ENCODE data around the gene DHCR24. TPM values are rescaled to one million over a fixed set of nuclear protein-coding genes. Genes with fewer than 3 reads are reported as not detected.

Gene DHCR24
- total and polyA plus RNA-seq, 2 donors (not counting 1 experiment from before 2014, with no cell fraction given), result 5.2 to 13.3 TPM

DNA sequence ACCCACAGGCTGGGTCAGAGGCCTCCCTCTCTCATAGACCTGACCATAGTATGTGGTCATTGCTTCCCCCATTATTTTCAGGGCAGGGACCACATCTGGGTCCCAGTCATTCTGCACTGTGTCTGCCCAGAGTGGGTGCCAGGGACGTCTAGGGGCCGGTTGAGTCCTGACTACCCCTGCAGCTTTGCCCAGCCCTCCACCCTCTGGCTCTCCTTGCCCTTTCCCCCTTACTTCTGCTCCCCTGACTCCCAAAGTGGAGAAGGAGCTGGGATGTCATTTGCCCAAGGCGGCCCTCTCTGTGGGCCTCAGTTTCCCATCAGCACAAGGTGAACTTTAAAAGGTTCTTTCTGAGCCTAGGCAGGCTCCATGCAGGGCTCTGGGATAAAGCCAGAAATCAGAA lies 81.5 kb downstream of the DHCR24 start:
- no peak overlapping the region for H3K27ac Mint-ChIP-seq
- Histone ChIP-seq H3K4me2 (replicated peaks; ENCODE audit: low read depth, low read length, poor library complexity, severe bottlenecking) (no peak overlapping the region), H2AFZ (ENCODE audit: insufficient read depth, low read depth, low read length, poor library complexity, severe bottlenecking) (no peak overlapping the region), H3K9me3 (ENCODE audit: control extremely low read depth in 1 of 3, control insufficient read depth in 2 of 3, insufficient read depth in 1 of 3, low read length in 2 of 3) (no peaks in the 10 kb centered on the region), H3K4me1 (ENCODE audit: control insufficient read depth in 2 of 2, insufficient read depth in 2 of 2, low read length in 2 of 2) (peaks cover 8 to 10% of the 10 kb centered on the region in 2 donors), H3K27me3 (replicated peaks in 1 of 4; ENCODE audit: control extremely low read depth in 1 of 4, control insufficient read depth in 3 of 4, insufficient read depth in 4 of 4, low read length in 3 of 4) (no peaks in the 10 kb centered on the region), H3K27ac (ENCODE audit: low read length in 2 of 2) (no peak overlapping the region), H3K79me2 (ENCODE audit: control insufficient read depth, insufficient read depth, low read length) (no peaks in the 10 kb centered on the region), H3K9ac (ENCODE audit: low read length) (no peak overlapping the region), H3K4me3 (ENCODE audit: control extremely low read depth in 1 of 5, extremely low read depth in 1 of 5, insufficient read depth in 1 of 5, low read depth in 2 of 5, low read length in 4 of 5) (no peak overlapping the region), H4K20me1 (ENCODE audit: control insufficient read depth, insufficient read depth, low read length, poor library complexity, severe bottlenecking) (no peaks in the 10 kb centered on the region), H3K36me3 (replicated peaks in 1 of 2; ENCODE audit: control extremely low read depth in 1 of 2, control insufficient read depth in 1 of 2, extremely low read depth in 1 of 2, insufficient read depth in 2 of 2, low read length in 1 of 2) (no peaks in the 10 kb centered on the region)
- CTCF ChIA-PET, result no interaction called here
- DNase-seq, result no peak
- H3K9me3 Mint-ChIP-seq (ENCODE audit: insufficient read depth), result no peaks in the 10 kb centered on the region
- no peak overlapping the region for H3K4me3 Mint-ChIP-seq
- intact Hi-C loops (cut with micrococcal nuclease), result no loop called here
- POLR2A ChIA-PET, result no interaction called here
- WGBS (ENCODE audit: insufficient coverage), result no CpG with 5 or more reads among the region's 3 CpGs
- no peak for ATAC-seq (ENCODE audit: low read depth)
- peaks cover 11% of the 10 kb centered on the region for H3K4me1 Mint-ChIP-seq
- TF ChIP-seq EZH2 (IDR thresholded peaks at IDR 0.05; ENCODE audit: borderline replicate concordance, insufficient read depth, low read depth, low read length, poor library complexity, severe bottlenecking), result no peak
- TF ChIP-seq, protein P1, sequence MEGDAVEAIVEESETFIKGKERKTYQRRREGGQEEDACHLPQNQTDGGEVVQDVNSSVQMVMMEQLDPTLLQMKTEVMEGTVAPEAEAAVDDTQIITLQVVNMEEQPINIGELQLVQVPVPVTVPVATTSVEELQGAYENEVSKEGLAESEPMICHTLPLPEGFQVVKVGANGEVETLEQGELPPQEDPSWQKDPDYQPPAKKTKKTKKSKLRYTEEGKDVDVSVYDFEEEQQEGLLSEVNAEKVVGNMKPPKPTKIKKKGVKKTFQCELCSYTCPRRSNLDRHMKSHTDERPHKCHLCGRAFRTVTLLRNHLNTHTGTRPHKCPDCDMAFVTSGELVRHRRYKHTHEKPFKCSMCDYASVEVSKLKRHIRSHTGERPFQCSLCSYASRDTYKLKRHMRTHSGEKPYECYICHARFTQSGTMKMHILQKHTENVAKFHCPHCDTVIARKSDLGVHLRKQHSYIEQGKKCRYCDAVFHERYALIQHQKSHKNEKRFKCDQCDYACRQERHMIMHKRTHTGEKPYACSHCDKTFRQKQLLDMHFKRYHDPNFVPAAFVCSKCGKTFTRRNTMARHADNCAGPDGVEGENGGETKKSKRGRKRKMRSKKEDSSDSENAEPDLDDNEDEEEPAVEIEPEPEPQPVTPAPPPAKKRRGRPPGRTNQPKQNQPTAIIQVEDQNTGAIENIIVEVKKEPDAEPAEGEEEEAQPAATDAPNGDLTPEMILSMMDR (IDR thresholded peaks at IDR 0.05), result no peak
- H3K27me3 Mint-ChIP-seq, result no peaks in the 10 kb centered on the region

DNA sequence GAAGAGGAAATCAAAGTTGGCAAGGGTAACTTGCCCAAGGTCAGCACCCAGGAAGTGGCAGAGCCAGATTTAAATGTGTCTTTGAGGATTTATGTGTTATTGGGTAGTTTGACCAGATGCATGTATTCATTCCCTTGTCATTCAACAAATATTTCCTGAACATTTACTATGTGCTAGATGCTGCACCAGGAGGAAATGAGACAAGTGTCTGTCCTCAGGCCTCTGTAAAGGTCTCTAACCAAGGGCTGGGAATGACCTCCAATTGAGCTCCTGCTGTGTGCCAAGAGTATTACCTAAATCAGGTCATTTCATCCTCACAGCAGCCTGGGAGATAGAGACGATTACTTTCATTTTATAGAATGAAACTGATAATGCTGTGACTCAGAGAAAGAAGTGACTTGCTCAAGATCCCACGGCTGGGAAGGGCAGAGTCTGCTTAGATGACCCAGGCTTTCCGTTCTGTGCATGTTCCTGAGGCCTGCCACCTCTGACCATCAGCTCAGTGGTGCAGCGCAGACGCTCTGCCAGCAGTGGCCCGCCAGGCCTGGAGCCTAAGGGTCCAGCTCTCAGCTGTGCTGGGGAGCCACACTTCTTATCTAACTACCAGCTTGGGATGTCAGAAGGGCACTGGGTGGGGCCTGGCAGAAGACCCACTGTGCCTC lies 82.4 kb downstream of the DHCR24 start:
- no peaks in the 10 kb centered on the region for H3K9me3 ChIP-seq (ENCODE audit: control extremely low read depth in 1 of 3, control insufficient read depth in 2 of 3, insufficient read depth in 1 of 3, low read length in 2 of 3)
- Mint-ChIP-seq H3K4me3 (no peak overlapping the region), H3K9me3 (ENCODE audit: insufficient read depth) (no peaks in the 10 kb centered on the region), H3K27ac (no peak overlapping the region), H3K27me3 (no peaks in the 10 kb centered on the region), H3K4me1 (peaks cover 18% of the 10 kb centered on the region)
- H3K9ac ChIP-seq (ENCODE audit: low read length), result no peak overlapping the region
- WGBS (ENCODE audit: insufficient coverage), result 89% methylated on average over 6 of the region's 6 CpGs
- ChIA-PET CTCF (no interaction called here), POLR2A (no interaction called here)
- ATAC-seq (ENCODE audit: low read depth) (no peak), DNase-seq (no peak)
- intact Hi-C loops (cut with micrococcal nuclease), result loop anchor here (5.0 kb wide), 1 partner anchor 857 kb away; the partner anchor contains the start of genes IFT25 and LRRC42
- H3K36me3 ChIP-seq (replicated peaks in 1 of 2; ENCODE audit: control extremely low read depth in 1 of 2, control insufficient read depth in 1 of 2, extremely low read depth in 1 of 2, insufficient read depth in 2 of 2, low read length in 1 of 2), result no peaks in the 10 kb centered on the region
- no peak overlapping the region for H3K27ac ChIP-seq (ENCODE audit: low read length in 2 of 2)
- H4K20me1 ChIP-seq (ENCODE audit: control insufficient read depth, insufficient read depth, low read length, poor library complexity, severe bottlenecking), result no peaks in the 10 kb centered on the region
- H3K4me2 ChIP-seq (replicated peaks; ENCODE audit: low read depth, low read length, poor library complexity, severe bottlenecking), result no peak overlapping the region
- peaks cover 7% of the 10 kb centered on the region for H3K79me2 ChIP-seq (ENCODE audit: control insufficient read depth, insufficient read depth, low read length)
- H3K4me1 ChIP-seq (ENCODE audit: control insufficient read depth in 2 of 2, insufficient read depth in 2 of 2, low read length in 2 of 2), result peaks cover 16 to 19% of the 10 kb centered on the region in 2 donors
- H3K27me3 ChIP-seq (replicated peaks in 1 of 4; ENCODE audit: control extremely low read depth in 1 of 4, control insufficient read depth in 3 of 4, insufficient read depth in 4 of 4, low read length in 3 of 4), result no peaks in the 10 kb centered on the region
- TF ChIP-seq EZH2 (IDR thresholded peaks at IDR 0.05; ENCODE audit: borderline replicate concordance, insufficient read depth, low read depth, low read length, poor library complexity, severe bottlenecking), result no peak
- TF ChIP-seq, protein P1 (IDR thresholded peaks at IDR 0.05), result no peak
- H2AFZ ChIP-seq (ENCODE audit: insufficient read depth, low read depth, low read length, poor library complexity, severe bottlenecking), result no peak overlapping the region
- H3K4me3 ChIP-seq (ENCODE audit: control extremely low read depth in 1 of 5, extremely low read depth in 1 of 5, insufficient read depth in 1 of 5, low read depth in 2 of 5, low read length in 4 of 5), result no peak overlapping the region
